DOHH2 (cell line): ENCODE measurements around the gene ULBP1.

Experiments
- H3F3A ChIP-seq: fragments of 200-600 bp; sonication (generic), shearing (Covaris generic); 2 replicates; pipeline ENCODE4 v1.6.0; 2016; ENCODE audit warnings: antibody characterized with exemption, mild to moderate bottlenecking; ENCODE audit not compliant: control insufficient read depth, insufficient read depth
- H3K27ac ChIP-seq: fragments of 200-600 bp; sonication (generic); 2 replicates; pipeline ENCODE4 v1.5.1; 2014; ENCODE audit warnings: low read depth, mild to moderate bottlenecking, low read length, moderate library complexity
- H3K27me3 ChIP-seq: fragments of 200-600 bp; sonication (generic); 2 replicates; pipeline ENCODE4 v1.6.1; 2014; ENCODE audit warnings: mild to moderate bottlenecking, low read length, mixed read lengths; ENCODE audit not compliant: control insufficient read depth
- H3K36me3 ChIP-seq: fragments of 200-600 bp; sonication (generic); 2 replicates; pipeline ENCODE4 v1.6.1; 2014; ENCODE audit warnings: mild to moderate bottlenecking, low read length, moderate library complexity, mixed read lengths; ENCODE audit not compliant: control insufficient read depth
- H3K4me1 ChIP-seq: fragments of 200-600 bp; sonication (generic); 2 replicates; pipeline ENCODE4 v1.6.1; 2014; ENCODE audit warnings: mild to moderate bottlenecking, low read length, mixed read lengths; ENCODE audit not compliant: control insufficient read depth
- H3K4me2 ChIP-seq: fragments of 200-600 bp; sonication (generic); 2 replicates; pipeline ENCODE4 v1.6.0; 2014; ENCODE audit warnings: mild to moderate bottlenecking, low read length, moderate library complexity
- H3K4me3 ChIP-seq: fragments of 200-600 bp; sonication (generic); 2 replicates; pipeline ENCODE4 v1.5.1; 2014; ENCODE audit warnings: mild to moderate bottlenecking, low read length, mixed read lengths
- H3K79me2 ChIP-seq: fragments of 200-600 bp; sonication (generic); 2 replicates; pipeline ENCODE4 v1.6.1; 2014; ENCODE audit warnings: mild to moderate bottlenecking, low read length, mixed read lengths; ENCODE audit not compliant: control insufficient read depth
- H3K9me2 ChIP-seq: fragments of 200-600 bp; sonication (generic); replicated peaks from 2 replicates; pipeline ENCODE4 v1.6.1; 2014; ENCODE audit warnings: mild to moderate bottlenecking, low read length, mixed read lengths; ENCODE audit not compliant: control insufficient read depth
- H3K9me3 ChIP-seq: fragments of 200-600 bp; sonication (generic); 2 replicates; pipeline ENCODE4 v1.6.1; 2014; ENCODE audit warnings: antibody characterized with exemption, low read length, mixed read lengths; ENCODE audit not compliant: control insufficient read depth, insufficient read depth
- H4K20me1 ChIP-seq: fragments of 200-600 bp; sonication (generic); 2 replicates; pipeline ENCODE4 v1.6.0; 2014; ENCODE audit warnings: low read depth, mild to moderate bottlenecking, antibody characterized with exemption, low read length, moderate library complexity; ENCODE audit not compliant: control insufficient read depth, insufficient read depth
- EZH2phosphoT487 ChIP-seq: fragments of 200-600 bp; sonication (generic); IDR thresholded peaks from 2 replicates; pipeline ENCODE4 v1.6.1; 2017; ENCODE audit warnings: borderline replicate concordance, mild to moderate bottlenecking, antibody characterized with exemption, low read length, moderate library complexity, mixed read lengths
- TF ChIP-seq, protein P1 (sequence below): fragments of 200-600 bp; sonication (generic); IDR thresholded peaks from one replicate; pipeline ENCODE4 v1.5.1; 2014; ENCODE audit warnings: antibody characterized with exemption, mild to moderate bottlenecking, low read depth, low read length; ENCODE audit not compliant: poor library complexity, severe bottlenecking

ULBP1 gene

DNA sequence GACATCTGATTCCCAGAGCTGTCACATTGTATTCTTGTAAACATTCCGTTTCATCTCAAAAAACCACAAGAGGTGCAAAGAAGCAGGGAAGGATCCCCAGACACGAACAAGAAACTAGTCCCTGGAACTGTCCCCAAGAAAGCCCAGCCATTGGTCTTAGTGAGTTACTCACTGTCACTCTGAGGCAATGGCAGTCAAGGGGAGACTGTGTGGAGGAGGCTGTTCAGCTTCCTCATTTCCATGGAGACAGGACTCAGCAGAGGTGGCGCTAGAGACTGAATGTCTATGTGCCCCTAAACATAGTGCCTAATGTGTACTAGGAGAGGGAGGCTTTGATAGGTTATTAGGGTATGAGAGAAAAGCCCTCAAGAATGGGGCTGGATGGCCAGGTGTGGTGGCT, 11.1 kb downstream of the ULBP1 start:
- no peaks in the 10 kb centered on the region for H3K79me2 ChIP-seq
- H3K9me2 ChIP-seq: no peaks in the 10 kb centered on the region
- no peaks in the 10 kb centered on the region for H3K4me1 ChIP-seq
- no peak overlapping the region for H3K27ac ChIP-seq
- H4K20me1 ChIP-seq: no peaks in the 10 kb centered on the region
- H3F3A ChIP-seq: no peaks in the 10 kb centered on the region
- H3K4me3 ChIP-seq: no peak overlapping the region
- no peaks in the 10 kb centered on the region for H3K36me3 ChIP-seq
- H3K4me2 ChIP-seq: no peak overlapping the region
- H3K27me3 ChIP-seq: peaks cover 27% of the 10 kb centered on the region
- H3K9me3 ChIP-seq: no peaks in the 10 kb centered on the region
- TF ChIP-seq, protein P1, sequence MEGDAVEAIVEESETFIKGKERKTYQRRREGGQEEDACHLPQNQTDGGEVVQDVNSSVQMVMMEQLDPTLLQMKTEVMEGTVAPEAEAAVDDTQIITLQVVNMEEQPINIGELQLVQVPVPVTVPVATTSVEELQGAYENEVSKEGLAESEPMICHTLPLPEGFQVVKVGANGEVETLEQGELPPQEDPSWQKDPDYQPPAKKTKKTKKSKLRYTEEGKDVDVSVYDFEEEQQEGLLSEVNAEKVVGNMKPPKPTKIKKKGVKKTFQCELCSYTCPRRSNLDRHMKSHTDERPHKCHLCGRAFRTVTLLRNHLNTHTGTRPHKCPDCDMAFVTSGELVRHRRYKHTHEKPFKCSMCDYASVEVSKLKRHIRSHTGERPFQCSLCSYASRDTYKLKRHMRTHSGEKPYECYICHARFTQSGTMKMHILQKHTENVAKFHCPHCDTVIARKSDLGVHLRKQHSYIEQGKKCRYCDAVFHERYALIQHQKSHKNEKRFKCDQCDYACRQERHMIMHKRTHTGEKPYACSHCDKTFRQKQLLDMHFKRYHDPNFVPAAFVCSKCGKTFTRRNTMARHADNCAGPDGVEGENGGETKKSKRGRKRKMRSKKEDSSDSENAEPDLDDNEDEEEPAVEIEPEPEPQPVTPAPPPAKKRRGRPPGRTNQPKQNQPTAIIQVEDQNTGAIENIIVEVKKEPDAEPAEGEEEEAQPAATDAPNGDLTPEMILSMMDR: peak; percentile 22
- TF ChIP-seq EZH2phosphoT487: no peak

- H3K79me2 ChIP-seq: no peaks in the 10 kb centered on the region
- H4K20me1 ChIP-seq: no peaks in the 10 kb centered on the region
- peaks cover 27% of the 10 kb centered on the region for H3K27me3 ChIP-seq
- TF ChIP-seq, protein P1: no peak
- no peak for TF ChIP-seq EZH2phosphoT487
- no peak overlapping the region for H3K4me2 ChIP-seq
- no peak overlapping the region for H3K4me3 ChIP-seq
- H3K36me3 ChIP-seq: no peaks in the 10 kb centered on the region
- no peaks in the 10 kb centered on the region for H3K9me2 ChIP-seq
- H3K27ac ChIP-seq: no peak overlapping the region
- no peaks in the 10 kb centered on the region for H3F3A ChIP-seq
- H3K4me1 ChIP-seq: no peaks in the 10 kb centered on the region
- H3K9me3 ChIP-seq: no peaks in the 10 kb centered on the region
Measured at GRCh38 chr6:149975400-149975799, 11.7 kb downstream of the ULBP1 start.

- H3K4me1 ChIP-seq: no peaks in the 10 kb centered on the region
- no peak overlapping the region for H3K4me3 ChIP-seq
- H3F3A ChIP-seq: no peaks in the 10 kb centered on the region
- H3K79me2 ChIP-seq: no peaks in the 10 kb centered on the region
- H3K27me3 ChIP-seq: peaks cover 24% of the 10 kb centered on the region
- no peak overlapping the region for H3K27ac ChIP-seq
- H3K36me3 ChIP-seq: no peaks in the 10 kb centered on the region
- H3K4me2 ChIP-seq: no peak overlapping the region
- no peaks in the 10 kb centered on the region for H4K20me1 ChIP-seq
- H3K9me2 ChIP-seq: no peaks in the 10 kb centered on the region
- H3K9me3 ChIP-seq: no peaks in the 10 kb centered on the region
- TF ChIP-seq, protein P1: no peak
- TF ChIP-seq EZH2phosphoT487: no peak
Measured at GRCh38 chr6:149977221-149977620, 13.5 kb downstream of the ULBP1 start.

DNA sequence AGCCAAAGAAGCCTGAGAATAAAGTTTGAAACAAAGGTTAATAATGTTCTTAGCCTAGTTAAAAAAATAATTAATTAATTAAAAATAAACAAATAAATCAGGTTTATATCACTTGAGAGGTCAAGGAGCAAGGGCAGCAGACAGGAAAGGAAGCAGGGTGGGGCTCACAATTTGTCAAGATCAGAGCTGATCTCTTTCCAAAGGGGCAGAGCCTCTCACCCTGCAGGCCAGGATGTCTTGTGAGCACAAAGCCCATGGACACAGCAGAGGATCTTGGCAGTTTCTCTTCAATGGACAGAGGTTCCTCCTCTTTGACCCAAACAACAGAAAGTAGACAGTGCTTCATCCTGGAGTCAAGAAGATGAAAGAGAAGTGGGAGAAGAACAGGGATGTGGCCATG, 14.9 kb downstream of the ULBP1 start:
- H4K20me1 ChIP-seq: no peaks in the 10 kb centered on the region
- H3F3A ChIP-seq: no peaks in the 10 kb centered on the region
- TF ChIP-seq EZH2phosphoT487: no peak
- TF ChIP-seq, protein P1: no peak
- H3K27ac ChIP-seq: no peak overlapping the region
- H3K4me2 ChIP-seq: no peak overlapping the region
- H3K4me1 ChIP-seq: no peaks in the 10 kb centered on the region
- no peaks in the 10 kb centered on the region for H3K9me3 ChIP-seq
- no peaks in the 10 kb centered on the region for H3K36me3 ChIP-seq
- no peaks in the 10 kb centered on the region for H3K79me2 ChIP-seq
- no peak overlapping the region for H3K4me3 ChIP-seq
- no peaks in the 10 kb centered on the region for H3K9me2 ChIP-seq
- peaks cover 33% of the 10 kb centered on the region for H3K27me3 ChIP-seq
